GM21528 (cell line): ENCODE measurements around the gene STYXL1.

Experiments
- ATAC-seq: cut with Tn5 transposase; IDR thresholded peaks from one replicate; pipeline ENCODE4 v1.9.1; 2021; ENCODE audit warnings: mild to moderate bottlenecking, moderate library complexity; ENCODE audit not compliant: unreplicated experiment, low FRiP score

Gene STYXL1

DNA sequence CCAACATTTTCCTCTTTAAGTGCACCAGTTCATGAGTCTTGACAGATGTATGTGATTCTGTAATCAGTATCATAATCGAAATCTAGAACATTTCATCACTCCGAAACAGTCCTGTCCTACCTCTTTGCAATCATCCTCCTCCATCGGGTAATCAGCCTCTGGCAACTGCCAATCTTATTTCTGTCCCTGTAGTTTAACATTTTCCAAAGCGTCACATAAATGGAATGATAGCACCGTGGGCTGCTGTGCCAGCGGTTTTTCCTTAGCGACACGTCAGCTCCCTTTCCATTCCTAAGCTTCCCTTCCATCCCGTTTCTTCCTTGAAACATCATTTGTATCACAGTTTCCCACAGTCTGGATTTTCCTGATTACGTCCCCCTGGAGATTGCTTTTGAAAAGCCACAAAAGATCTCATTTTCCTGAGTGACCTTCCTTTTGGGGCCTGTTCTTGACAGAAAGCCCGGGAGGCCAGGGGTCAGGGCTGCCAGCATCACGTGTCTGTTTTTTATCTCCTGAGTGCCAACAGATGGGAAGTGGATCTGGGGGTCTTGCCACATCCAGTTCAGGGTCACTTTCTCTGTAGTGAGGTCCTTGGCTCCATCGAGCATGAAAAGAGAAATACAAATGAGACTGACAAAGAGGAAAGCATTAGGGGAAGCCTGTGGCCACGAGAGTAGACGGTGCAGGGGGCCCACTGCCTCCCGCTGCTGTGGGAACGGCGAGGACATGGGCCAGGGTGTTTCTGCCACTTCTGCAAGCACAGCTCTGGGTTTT is 85.0 kb downstream of the STYXL1 start:
- ATAC-seq: no peak

DNA sequence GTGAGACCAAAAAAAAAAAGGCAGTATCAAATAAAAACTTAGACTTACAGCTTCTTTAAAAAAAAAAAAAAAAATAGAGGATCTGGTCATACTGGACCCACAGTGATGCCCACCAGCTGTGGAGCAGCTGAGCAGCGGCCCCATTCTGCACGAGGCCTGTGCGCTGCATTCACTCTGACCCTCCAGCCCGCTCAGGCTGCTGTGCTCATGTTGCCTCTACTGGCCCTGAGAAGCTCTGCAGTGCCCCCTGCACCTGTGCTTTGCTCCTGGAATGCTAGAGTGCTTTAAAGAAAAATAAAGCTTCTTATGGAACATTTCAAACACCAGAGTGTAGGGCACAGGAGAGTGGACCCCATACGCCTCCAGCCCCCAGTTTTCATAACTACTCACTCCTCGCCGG is 86.6 kb downstream of the STYXL1 start:
- ATAC-seq: no peak

DNA sequence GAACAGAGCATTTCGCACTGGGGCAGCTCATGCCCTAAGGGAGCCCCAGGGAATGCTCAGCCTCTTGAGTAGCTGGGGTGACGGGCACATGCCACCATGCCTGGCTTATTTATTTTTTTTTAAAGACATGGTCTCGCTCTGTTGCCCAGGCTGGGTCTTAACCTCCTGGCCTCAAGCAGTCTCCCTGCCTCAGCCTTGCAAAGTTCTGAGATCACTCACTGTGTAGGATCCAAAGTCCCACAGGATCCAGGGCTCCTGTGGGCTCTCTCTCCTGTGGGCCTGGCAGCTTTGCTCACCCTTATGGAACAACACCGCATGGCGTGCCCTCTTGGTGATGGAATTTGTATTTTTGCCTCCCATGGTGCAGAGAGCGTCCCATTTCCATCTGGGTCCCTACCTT is 87.4 kb downstream of the STYXL1 start:
- no peak for ATAC-seq

DNA sequence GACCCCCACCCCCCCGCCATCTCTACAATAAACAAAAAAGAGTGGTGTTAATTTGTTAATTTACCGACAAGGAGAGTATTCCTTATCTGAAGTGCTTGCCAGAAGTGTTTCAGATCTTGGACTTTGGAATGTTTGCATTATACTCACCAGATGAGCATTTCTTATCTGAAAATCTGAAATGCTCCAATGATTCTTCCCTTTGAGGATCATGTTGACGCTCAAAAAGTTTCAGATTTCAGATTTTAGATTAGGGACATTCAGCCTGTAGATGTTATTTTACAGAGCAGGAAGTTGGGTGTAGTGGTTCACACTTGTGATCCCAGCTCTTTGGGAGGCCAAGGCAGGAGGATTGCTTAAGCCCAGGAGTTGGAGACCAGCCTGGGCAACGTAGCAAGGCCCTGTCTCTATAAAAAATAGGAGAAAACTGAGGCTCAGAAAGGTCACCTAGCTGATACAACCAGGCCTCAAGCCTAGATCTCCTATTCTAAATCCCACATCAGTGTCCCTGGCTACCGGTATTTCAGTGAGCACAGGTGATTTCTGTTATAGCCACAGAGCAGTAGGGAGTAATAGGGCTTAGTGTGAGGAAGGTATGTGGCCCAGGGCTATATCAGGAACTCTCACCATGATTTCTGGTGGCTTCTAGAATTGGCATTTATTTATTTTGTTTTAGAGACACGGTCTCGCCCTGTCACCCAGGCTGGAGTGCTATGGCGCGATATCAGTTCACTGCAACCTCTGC is 88.8 kb downstream of the STYXL1 start:
- no peak for ATAC-seq

GRCh38 chr7:75957021-75957736 is 90.6 kb downstream of the STYXL1 start:
- ATAC-seq: no peak

- ATAC-seq: no peak
Observed at GRCh38 chr7:75955331-75955955, 92.4 kb downstream of the STYXL1 start.

DNA sequence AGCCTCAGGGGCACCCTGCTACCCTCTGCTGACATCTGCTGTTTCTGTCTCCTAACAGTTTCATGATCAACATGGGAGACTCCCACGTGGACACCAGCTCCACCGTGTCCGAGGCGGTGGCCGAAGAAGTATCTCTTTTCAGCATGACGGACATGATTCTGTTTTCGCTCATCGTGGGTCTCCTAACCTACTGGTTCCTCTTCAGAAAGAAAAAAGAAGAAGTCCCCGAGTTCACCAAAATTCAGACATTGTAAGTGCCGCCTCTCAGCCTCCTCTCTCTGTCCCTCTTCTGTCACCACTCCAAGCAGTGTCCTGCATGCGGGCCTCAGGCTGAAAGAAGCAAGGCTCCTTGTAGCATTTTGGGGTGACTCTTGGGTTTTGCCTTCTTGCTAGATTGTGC is 93.9 kb downstream of the STYXL1 start:
- no peak for ATAC-seq

GRCh38 chr7:75953431-75953830 is 94.4 kb downstream of the STYXL1 start:
- no peak for ATAC-seq

DNA sequence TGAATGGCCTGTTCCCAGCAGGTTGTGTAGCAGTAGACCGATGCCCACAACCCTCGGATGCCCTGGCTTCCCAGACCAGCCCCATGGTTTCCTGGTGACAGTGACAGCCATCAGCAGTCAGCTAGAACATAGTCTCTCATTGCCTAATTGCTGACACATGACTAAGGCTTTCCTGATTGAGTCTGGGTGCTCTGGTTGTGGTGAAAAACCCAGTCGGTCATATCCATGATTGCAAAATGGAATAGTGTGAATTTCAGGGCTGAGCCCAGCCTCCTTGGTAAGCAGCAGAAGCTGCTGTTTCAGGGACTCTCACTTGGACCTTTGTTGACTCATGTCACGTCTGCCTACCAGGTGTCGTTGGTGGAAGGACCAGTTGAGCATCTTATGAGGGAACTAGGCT is 96.3 kb downstream of the STYXL1 start:
- no peak for ATAC-seq

DNA sequence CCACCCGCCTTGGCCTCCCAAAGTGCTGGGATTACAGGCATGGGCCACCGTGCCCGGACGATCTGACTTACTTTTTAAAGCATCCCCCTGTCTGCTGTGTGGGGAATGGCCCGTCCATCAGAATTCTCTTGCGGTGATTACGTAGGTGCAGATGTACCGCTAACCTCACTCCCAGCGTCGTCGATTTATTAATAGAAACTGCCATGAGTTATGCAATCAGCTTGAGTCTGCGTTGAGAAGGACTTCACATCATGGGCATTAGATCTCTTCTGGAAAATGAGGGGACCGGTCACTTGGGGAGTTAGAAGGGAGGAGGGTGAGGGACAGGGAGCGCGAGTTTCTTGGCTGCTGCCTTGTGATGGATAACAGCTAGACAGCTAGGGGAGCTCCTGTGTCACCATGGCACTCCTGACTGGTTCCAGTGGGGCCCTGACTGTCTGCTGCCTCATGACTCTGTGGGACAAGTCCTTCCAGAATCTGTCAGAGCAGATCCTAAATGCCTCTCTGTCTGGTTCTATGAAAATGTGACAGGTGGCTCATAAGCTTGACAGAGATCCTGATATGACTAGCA is 97.6 kb downstream of the STYXL1 start:
- no peak for ATAC-seq

DNA sequence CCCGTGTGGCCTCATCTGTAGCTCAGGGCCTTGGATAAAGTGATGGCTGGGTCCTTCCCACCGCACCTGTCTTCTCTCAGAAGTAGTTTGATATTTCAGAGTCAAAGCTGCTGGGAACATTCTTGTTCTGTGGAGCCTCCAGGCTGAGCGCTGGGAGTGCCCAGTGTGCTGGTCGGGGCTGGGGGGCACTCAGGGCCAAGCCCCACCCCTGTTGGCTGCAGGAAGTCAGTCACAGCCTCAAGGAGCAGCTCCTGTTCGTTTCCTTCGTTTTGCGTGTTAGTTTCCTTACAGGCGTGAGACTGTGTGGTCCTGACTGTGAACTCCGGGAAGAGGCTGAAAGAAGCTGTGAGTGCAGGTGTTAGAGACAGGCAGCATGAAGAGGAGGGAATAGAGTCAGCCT is 99.6 kb downstream of the STYXL1 start:
- ATAC-seq: no peak
